Common myeloid progenitor, CD34-positive (primary cell): ENCODE data around the gene NGB.
A peak's percentile ranks its signal among the peaks of the same experiment; 100 is the strongest.

Experiments used
- CTCF ChIA-PET: fragments of 350-600 bp; sonication (Branson Sonifier 250); formaldehyde crosslinking; loops from one replicate; lab custom pipeline; 2021; ENCODE audit warnings: antibody characterized with exemption; lab: Charles Lee
- POLR2A ChIA-PET: fragments of 350-600 bp; sonication (Branson Sonifier 250); formaldehyde crosslinking; loops from one replicate; lab custom pipeline; 2021; ENCODE audit warnings: antibody characterized with exemption; lab: Charles Lee
- DNase-seq, 3 donors: peaks; one replicate each; pipeline versions ENCODE4 v3.0.0 to v3.0.0-alpha.2; 2013
- H3K27ac ChIP-seq, 2 experiments: 1 replicate in 1 of 2; 2 replicates in 1 of 2; pipeline ENCODE4 v1.7.0; 2013; ENCODE audit warnings: inconsistent platforms in 2 of 2, low read length in 2 of 2, mild to moderate bottlenecking in 2 of 2, low read depth in 1 of 2, moderate library complexity in 1 of 2; ENCODE audit not compliant: severe bottlenecking in 2 of 2, insufficient read depth in 1 of 2, poor library complexity in 1 of 2
- H3K27me3 ChIP-seq, 5 experiments: replicated peaks in 2 of 5; 1 replicate in 3 of 5; 2 replicates in 2 of 5; pipeline versions ENCODE4 v1.6.1 to v1.7.0; 2013; ENCODE audit warnings: low read length in 4 of 5, mild to moderate bottlenecking in 2 of 5, moderate library complexity in 2 of 5, inconsistent platforms in 1 of 5; ENCODE audit not compliant: insufficient read depth in 5 of 5, control insufficient read depth in 4 of 5
- H3K36me3 ChIP-seq, 4 experiments: 1 replicate in 2 of 4; 2 replicates in 2 of 4; pipeline versions ENCODE4 v1.6.1 to v1.7.0; 2013; ENCODE audit warnings: low read length in 3 of 4, control low read depth in 1 of 4, mild to moderate bottlenecking in 1 of 4; ENCODE audit not compliant: control insufficient read depth in 4 of 4, insufficient read depth in 4 of 4
- H3K4me1 ChIP-seq, 4 experiments: 1 replicate in 3 of 4; 2 replicates in 1 of 4; pipeline versions ENCODE4 v1.6.1 to v1.7.1; 2013; ENCODE audit warnings: low read length in 3 of 4, mild to moderate bottlenecking in 3 of 4, control low read depth in 1 of 4, inconsistent platforms in 1 of 4, moderate library complexity in 1 of 4; ENCODE audit not compliant: control insufficient read depth in 4 of 4, insufficient read depth in 4 of 4; ENCODE audit errors: control extremely low read depth in 1 of 4
- H3K4me3 ChIP-seq, 7 experiments: 1 replicate in 4 of 7; 2 replicates in 3 of 7; pipeline versions ENCODE4 v1.5.1 to v1.7.0; 2013; ENCODE audit warnings: mild to moderate bottlenecking in 7 of 7, low read length in 6 of 7, moderate library complexity in 6 of 7, inconsistent platforms in 2 of 7, low read depth in 2 of 7, control low read depth in 1 of 7; ENCODE audit not compliant: insufficient read depth in 4 of 7, control insufficient read depth in 1 of 7; ENCODE audit errors: extremely low read depth in 1 of 7
- H3K9me3 ChIP-seq, 5 experiments: 1 replicate in 4 of 5; 2 replicates in 1 of 5; pipeline versions ENCODE4 v1.6.1 to v1.7.1; 2013; ENCODE audit warnings: low read length in 4 of 5, mild to moderate bottlenecking in 2 of 5, inconsistent platforms in 1 of 5, low read depth in 1 of 5, moderate library complexity in 1 of 5; ENCODE audit not compliant: control insufficient read depth in 4 of 5, insufficient read depth in 2 of 5; ENCODE audit errors: control extremely low read depth in 1 of 5
- WGBS: methylation state at CpG from one replicate; pipeline ENCODE4 v1.1.5; 2013; ENCODE audit not compliant: insufficient coverage; 5-methylcytosine and 5-hydroxymethylcytosine counted together

NGB gene

GRCh38 chr14:77309131-77309530, 38.1 kb upstream of the NGB start:
- CTCF ChIA-PET, result interaction anchor here (14.2 kb wide), 1 partner anchor 8 kb away, joined by 251 read pairs; no protein-coding TSS in a partner anchor
- WGBS, result 10% methylated on average over 3 of the region's 4 CpGs
- Histone ChIP-seq H3K27me3 (no peaks in the 10 kb centered on the region), H3K9me3 (no peaks in the 10 kb centered on the region), H3K4me1 (peaks cover 0 to 17% (median 6%) of the 10 kb centered on the region in 4 experiments), H3K4me3 (no peak overlapping the region), H3K27ac (no peak overlapping the region), H3K36me3 (peaks cover 2 to 13% (median 5%) of the 10 kb centered on the region in 4 experiments)
- peak; percentile 22 to 78 (median 69) for DNase-seq
- POLR2A ChIA-PET, result interaction anchor here (1.2 kb wide), 1 partner anchor 154 kb away, joined by 3 read pairs; no protein-coding TSS in a partner anchor

DNA sequence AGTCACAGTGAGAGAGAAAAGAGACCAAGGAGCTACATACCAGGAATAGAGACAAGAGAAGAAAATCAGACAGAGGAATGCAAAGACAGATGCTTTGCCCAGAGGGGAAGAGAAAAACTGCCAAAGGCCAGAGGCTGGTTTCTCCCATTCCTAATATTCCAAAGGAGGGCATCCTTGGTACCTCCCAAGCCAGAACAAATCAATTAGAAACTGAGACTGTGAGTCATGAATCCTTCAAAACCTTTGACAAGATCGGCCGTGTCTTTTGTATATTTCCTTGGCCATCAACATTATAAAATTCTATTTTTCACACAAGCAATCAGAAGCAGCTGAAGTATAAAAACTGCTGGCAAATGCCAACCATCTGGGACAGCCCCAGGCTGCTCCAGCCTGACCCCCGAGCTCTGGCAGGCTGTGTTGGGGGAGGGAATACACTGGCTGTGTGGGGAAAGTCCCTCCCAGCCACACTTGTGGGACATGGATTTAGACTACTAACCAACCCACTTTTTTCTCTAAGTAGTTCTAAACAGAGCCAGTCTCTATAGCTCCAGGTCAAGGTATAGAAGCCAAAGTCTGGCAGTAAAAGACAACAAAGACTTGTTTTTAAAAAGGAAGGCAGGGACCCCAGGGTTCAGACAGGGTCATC, 36.0 kb upstream of the NGB start:
- no peak overlapping the region for H3K27ac ChIP-seq
- no peak overlapping the region for H3K4me3 ChIP-seq
- peaks cover 2 to 21% (median 8%) of the 10 kb centered on the region in 4 experiments for H3K36me3 ChIP-seq
- H3K4me1 ChIP-seq, result peaks cover 0 to 25% (median 6%) of the 10 kb centered on the region in 4 experiments
- ChIA-PET CTCF (interaction anchor here (0.6 to 12.9 kb wide), 7 partner anchors 9 to 537 kb away, joined by 3 to 251 read pairs (median 3); partner anchors contain the start of genes GSTZ1, POMT2, SAMD15 and TMED8), POLR2A (interaction anchor here (0.6 kb wide), 1 partner anchor 389 kb away, joined by 3 read pairs; no protein-coding TSS in a partner anchor)
- WGBS, result 67% methylated on average over 1 of the region's 3 CpGs
- no peaks in the 10 kb centered on the region for H3K9me3 ChIP-seq
- DNase-seq, result peak in 1 of 3 donors; percentile 4
- H3K27me3 ChIP-seq, result no peaks in the 10 kb centered on the region

DNA sequence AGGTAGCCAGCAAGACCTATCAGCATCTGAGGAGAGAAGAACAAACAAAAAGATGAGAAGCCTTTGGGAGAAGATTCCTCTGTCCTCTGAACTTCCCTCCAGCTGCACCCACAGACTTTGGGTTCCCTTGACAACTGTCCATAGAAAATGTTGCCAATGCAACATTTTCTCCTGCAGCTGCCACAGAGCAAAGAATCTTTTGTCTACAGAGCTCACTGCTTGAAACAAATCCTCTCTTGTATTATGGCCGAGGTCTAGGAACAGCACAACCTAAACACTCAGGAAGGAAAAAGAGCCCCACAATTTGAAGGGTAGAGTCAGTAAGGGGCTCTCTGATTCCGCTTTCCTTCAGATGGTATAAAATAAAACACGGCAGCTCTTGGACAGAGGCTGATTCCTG, 35.4 kb upstream of the NGB start:
- no peaks in the 10 kb centered on the region for H3K9me3 ChIP-seq

GRCh38 chr14:77305696-77306095, 34.7 kb upstream of the NGB start:
- Histone ChIP-seq H3K27me3 (no peaks in the 10 kb centered on the region), H3K4me3 (no peak overlapping the region), H3K27ac (no peak overlapping the region), H3K36me3 (peaks cover 0 to 23% (median 8%) of the 10 kb centered on the region in 4 experiments), H3K9me3 (no peaks in the 10 kb centered on the region), H3K4me1 (peaks cover 0 to 25% (median 6%) of the 10 kb centered on the region in 4 experiments)
- POLR2A ChIA-PET, result no interaction called here
- 97% methylated on average over 4 of the region's 4 CpGs for WGBS
- CTCF ChIA-PET, result interaction anchor here (12.9 kb wide), 1 partner anchor 10 kb away, joined by 251 read pairs; the partner anchor contains the start of genes GSTZ1 and POMT2
- no peak for DNase-seq

More for the DNA sequence above, 35.4 kb upstream of the NGB start:
- ChIA-PET POLR2A (no interaction called here), CTCF (interaction anchor here (1.6 to 12.9 kb wide), 2 partner anchors 9 to 11 kb away, joined by 3 to 251 read pairs; partner anchors contain the start of genes GSTZ1 and POMT2)
- no peaks in the 10 kb centered on the region for H3K27me3 ChIP-seq
- no peak for DNase-seq
- H3K36me3 ChIP-seq, result peaks cover 2 to 21% (median 8%) of the 10 kb centered on the region in 4 experiments
- no peak overlapping the region for H3K27ac ChIP-seq
- 100% methylated on average over 3 of the region's 3 CpGs for WGBS
- H3K4me3 ChIP-seq, result no peak overlapping the region
- peaks cover 0 to 25% (median 6%) of the 10 kb centered on the region in 4 experiments for H3K4me1 ChIP-seq

GRCh38 chr14:77303417-77304156, 32.6 kb upstream of the NGB start:
- ChIA-PET CTCF (interaction anchor here (0.8 to 12.9 kb wide), 8 partner anchors 11 to 249 kb away, joined by 3 to 251 read pairs (median 5); partner anchors contain the start of genes GSTZ1 and POMT2), POLR2A (no interaction called here)
- H3K27ac ChIP-seq, result no peak overlapping the region
- 84% methylated on average over 3 of the region's 4 CpGs for WGBS
- peak in 2 of 3 donors; percentile 53 to 62 for DNase-seq
- H3K4me1 ChIP-seq, result peaks cover 0 to 11% (median 6%) of the 10 kb centered on the region in 4 experiments
- H3K9me3 ChIP-seq, result no peaks in the 10 kb centered on the region
- no peaks in the 10 kb centered on the region for H3K27me3 ChIP-seq
- no peak overlapping the region for H3K4me3 ChIP-seq
- H3K36me3 ChIP-seq, result peaks cover 0 to 24% (median 8%) of the 10 kb centered on the region in 4 experiments

- Histone ChIP-seq H3K36me3 (peaks cover 0 to 31% (median 10%) of the 10 kb centered on the region in 4 experiments), H3K27ac (no peak overlapping the region), H3K27me3 (no peaks in the 10 kb centered on the region), H3K4me1 (peaks cover 0 to 10% (median 6%) of the 10 kb centered on the region in 4 experiments), H3K9me3 (no peaks in the 10 kb centered on the region), H3K4me3 (no peak overlapping the region)
- no peak for DNase-seq
- WGBS, result 92% methylated on average over 5 of the region's 5 CpGs
- ChIA-PET POLR2A (no interaction called here), CTCF (interaction anchor here (1.4 to 12.9 kb wide), 6 partner anchors 10 to 248 kb away, joined by 3 to 251 read pairs (median 6); partner anchors contain the start of genes GSTZ1 and POMT2)
Observed at GRCh38 chr14:77302926-77303325, 31.9 kb upstream of the NGB start.
